ENCODE data around the gene KLF15. TPM values are rescaled to one million over a fixed set of nuclear protein-coding genes. Genes with fewer than 3 reads are reported as not detected.
A peak's percentile ranks its signal among the peaks of the same experiment; 100 is the strongest.

The KLF15 gene
- total and polyA plus RNA-seq, 2 of the 8 experiments (the other 6 are each of a cell fraction or from before 2014, with no cell fraction given), result 15.7 to 19.5 TPM

- 2% methylated on average over 32 of the region's 32 CpGs; no CpG with 5 or more reads in 1 of the 2 experiments for WGBS, 2 experiments (ENCODE audit: extremely low coverage in 1 of 2, insufficient coverage in 1 of 2, insufficient read length in 1 of 2, insufficient replicate concordance in 2 of 2, low coverage in 1 of 2, low lambda C conversion rate in 2 of 2, missing lambda C conversion rate in 1 of 2)
- FAIRE-seq, result no peak
- Histone ChIP-seq H3K79me1 (ENCODE audit: low read depth, low read length) (0 out of 2 replicates have a peak, but pooled peaks cover 3% of the 10 kb centered on the region), H4K20me1 (replicated peaks in 1 of 2; ENCODE audit: control insufficient read depth in 1 of 2, insufficient read depth in 2 of 2, low read length in 2 of 2) (peaks cover 0 to 9% of the 10 kb centered on the region in 2 experiments), H4K91ac (replicated peaks; ENCODE audit: insufficient read length, low read length) (no peak overlapping the region), H2AK5ac (ENCODE audit: low read depth, low read length) (no peak overlapping the region; the same call in 1 of the 2 replicates), H3K56ac (replicated peaks; ENCODE audit: insufficient read length, low read depth, low read length) (no peak overlapping the region), H3K27ac (ENCODE audit: low read depth, low read length) (no peak overlapping the region), H2BK120ac (replicated peaks; ENCODE audit: low read depth, low read length) (no peak overlapping the region), H3K14ac (ENCODE audit: insufficient read length) (no peak overlapping the region), H3K4me2 (ENCODE audit: insufficient read depth in 1 of 2, low read depth in 2 of 2, low read length in 2 of 2) (peak overlapping the region; percentile 93 to 96), H2BK12ac (ENCODE audit: low read depth, low read length) (0 out of 2 replicates have a peak overlapping the region, but pooled peaks have one; percentile 92), H3K79me2 (ENCODE audit: control insufficient read depth in 1 of 2, insufficient read depth in 2 of 2, low read length in 2 of 2) (peaks cover 0 to 18% of the 10 kb centered on the region in 2 experiments; a peak in 1 of 4 replicates), H3K9me3 (ENCODE audit: insufficient read depth in 2 of 2, low read depth in 1 of 2, low read length in 1 of 2) (no peaks in the 10 kb centered on the region), H3K9ac (replicated peaks in 1 of 4; ENCODE audit: extremely low read depth in 1 of 4, low read depth in 3 of 4, low read length in 3 of 4) (peak overlapping the region in 3 of 4 experiments; percentile 42 to 74 (median 44); a peak in 3 of 7 replicates), H3K4ac (replicated peaks; ENCODE audit: insufficient read length, low read depth, low read length) (no peak overlapping the region), H2BK5ac (ENCODE audit: low read depth, low read length) (peak overlapping the region; percentile 75; the same call in 1 of the 2 replicates), H4K5ac (ENCODE audit: insufficient read length, low read depth, low read length) (peak overlapping the region; percentile 46), H3K23me2 (ENCODE audit: low read depth, low read length) (peaks cover 17% of the 10 kb centered on the region), H3K4me3 (ENCODE audit: extremely low read depth in 1 of 4, insufficient read depth in 2 of 4, low read depth in 3 of 4, low read length in 4 of 4) (peak overlapping the region; percentile 61 to 73 (median 68)), H3K23ac (ENCODE audit: insufficient read length) (no peak overlapping the region), H2AFZ (ENCODE audit: low read length) (no peak overlapping the region), H2BK20ac (ENCODE audit: low read length) (no peak overlapping the region), H3K36me3 (ENCODE audit: control insufficient read depth in 2 of 4, insufficient read depth in 4 of 4, low read length in 3 of 4) (peaks cover 0 to 12% (median 8%) of the 10 kb centered on the region in 4 experiments; a peak in 5 of 8 replicates), H4K8ac (ENCODE audit: extremely low read depth, insufficient read depth, low read length) (peak overlapping the region; percentile 92), H2BK15ac (ENCODE audit: low read length) (0 out of 2 replicates have a peak overlapping the region, but pooled peaks have one; percentile 81), H3K18ac (ENCODE audit: extremely low read depth, low read length) (peak overlapping the region; percentile 97), H3K4me1 (replicated peaks in 1 of 4; ENCODE audit: control insufficient read depth in 3 of 4, insufficient read depth in 4 of 4, low read length in 3 of 4) (peaks cover 2 to 25% (median 14%) of the 10 kb centered on the region in 4 experiments), H3K27me3 (replicated peaks in 1 of 4; ENCODE audit: control insufficient read depth in 3 of 4, extremely low read depth in 1 of 4, insufficient read depth in 3 of 4, low read length in 3 of 4) (peaks cover 0 to 17% (median 8%) of the 10 kb centered on the region in 4 experiments; a peak in 6 of 7 replicates)
- ChIA-PET POLR2A (ENCODE audit: partially characterized antibody) (interaction anchor here (1.0 to 1.4 kb wide), 5 partner anchors 11 to 91 kb away, joined by 3 to 4 read pairs (median 3); no protein-coding TSS in a partner anchor), CTCF (ENCODE audit: partially characterized antibody) (interaction anchor here (0.7 to 1.3 kb wide), 6 partner anchors 10 to 222 kb away, joined by 3 to 6 read pairs (median 4); no protein-coding TSS in a partner anchor)
- DNase-seq (ENCODE audit: low read depth in 1 of 2, low spot score in 2 of 2), result peak; percentile 64 to 87
- peak in 1 of 2 experiments; percentile 47; a peak in 1 of 3 replicates for TF ChIP-seq EP300 (IDR thresholded peaks at IDR 0.05; ENCODE audit: borderline replicate concordance in 1 of 2, low read depth in 2 of 2, low read length in 2 of 2)
- peak; percentile 5 for TF ChIP-seq NANOG (IDR thresholded peaks at IDR 0.05; ENCODE audit: insufficient read depth, low read depth, low read length, poor library complexity, severe bottlenecking)
- no peak for TF ChIP-seq SRF (IDR thresholded peaks at IDR 0.05; ENCODE audit: low read depth, low read length)
- TF ChIP-seq ZNF274 (IDR thresholded peaks at IDR 0.05; ENCODE audit: borderline replicate concordance, extremely low read depth, low read length), result no peak
- peak; percentile 54; the same call in 1 of the 2 replicates for TF ChIP-seq E2F6 (IDR thresholded peaks at IDR 0.05)
- no peak for TF ChIP-seq RFX5 (IDR thresholded peaks at IDR 0.05; ENCODE audit: borderline replicate concordance, low read depth, low read length)
- TF ChIP-seq CBX8 (IDR thresholded peaks at IDR 0.05; ENCODE audit: borderline replicate concordance, low read depth, low read length), result no peak
- TF ChIP-seq USF2 (IDR thresholded peaks at IDR 0.05; ENCODE audit: low read length), result peak; percentile 47; the same call in 1 of the 2 replicates
Observed at GRCh38 chr3:126355777-126356372, 1.3 kb downstream of the KLF15 start.

Data from H1 (cell line).